ENCODE data around the gene ARF4. TPM values are rescaled to one million over a fixed set of nuclear protein-coding genes. Genes with fewer than 3 reads are reported as not detected.

The ARF4 gene
- total RNA-seq, 1 donor from 2014 or later: 103 TPM

DNA sequence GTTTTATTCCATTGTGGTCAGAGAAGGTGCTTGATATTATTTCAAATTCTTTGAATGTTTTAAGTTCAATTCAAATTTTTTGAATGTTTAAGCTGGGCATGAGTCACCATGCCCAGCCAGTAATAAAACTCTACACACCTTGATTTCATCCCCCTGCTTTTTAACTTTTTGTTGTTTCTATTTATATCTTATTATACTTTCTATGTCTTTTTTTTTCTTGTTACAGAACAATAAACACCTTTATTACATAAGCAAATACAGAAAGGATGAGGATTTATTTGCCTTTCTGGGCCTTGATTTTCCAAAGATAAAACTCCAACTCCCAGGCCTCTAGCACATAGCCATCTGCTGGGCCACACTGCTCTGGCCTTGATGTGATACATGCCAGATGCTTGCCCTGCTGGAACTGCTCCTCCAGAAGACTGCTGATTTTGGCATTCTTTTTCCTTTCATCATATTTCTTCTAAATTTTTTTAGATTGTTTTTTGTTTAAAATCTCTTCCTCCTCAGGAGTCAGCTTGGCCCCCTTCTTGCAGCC lies 67.0 kb downstream of the ARF4 start:
- intact Hi-C loops (cut with DNase I): no loop called here

More for the DNA sequence above, 67.0 kb downstream of the ARF4 start:
- no peak for DNase-seq (ENCODE audit: low spot score)

Other genes starting within 250 kb of the ARF4 start
- gene DNAH12, start 53.0 kb downstream of the ARF4 start, total RNA-seq: 0.22 TPM
- 14.7 TPM for gene PDE12, start 41.1 kb downstream of the ARF4 start, total RNA-seq
- 22.1 TPM for gene DENND6A, start 95.7 kb upstream of the ARF4 start, total RNA-seq
- 578 TPM for gene SLMAP, start 159.0 kb upstream of the ARF4 start, total RNA-seq